ENCODE data around the gene NDOR1. TPM values are rescaled to one million over a fixed set of nuclear protein-coding genes. Genes with fewer than 3 reads are reported as not detected.
A peak's percentile ranks its signal among the peaks of the same experiment; 100 is the strongest.

Gene NDOR1
- total RNA-seq, 1 donor = 7.8 TPM

DNA sequence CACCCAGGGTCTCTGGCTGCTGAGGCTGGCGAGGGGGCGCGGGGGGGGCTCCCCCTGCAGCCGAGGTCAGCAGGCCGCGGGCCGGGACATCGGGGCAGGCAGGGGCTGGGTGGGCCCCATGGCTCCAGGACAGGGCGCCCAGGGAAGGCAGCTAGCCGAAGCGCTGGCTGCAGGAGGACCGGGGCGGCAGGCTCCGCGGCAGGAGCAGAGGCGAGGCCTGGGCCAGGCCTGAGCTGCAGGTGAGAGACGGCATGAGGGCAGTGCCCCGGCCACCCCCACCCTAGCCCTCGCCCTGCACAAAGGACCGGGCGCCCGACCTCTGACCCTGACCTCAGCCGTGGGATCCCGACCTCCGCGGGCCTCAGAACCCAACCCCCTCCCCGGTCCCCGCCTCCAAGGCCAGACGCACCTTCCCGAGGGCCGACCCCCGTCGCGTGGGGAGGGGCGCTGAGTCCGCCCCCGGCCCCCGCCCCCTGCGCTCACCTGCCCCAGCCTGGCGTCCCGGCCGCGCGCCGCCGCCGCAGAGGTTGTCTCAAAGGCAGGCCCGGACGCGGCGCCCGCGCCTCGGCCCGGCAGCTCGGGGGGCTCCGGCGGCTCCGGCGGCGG lies 16.1 kb downstream of the NDOR1 start:
- no peak for DNase-seq (ENCODE audit: low read depth)
- TF ChIP-seq, protein P1, sequence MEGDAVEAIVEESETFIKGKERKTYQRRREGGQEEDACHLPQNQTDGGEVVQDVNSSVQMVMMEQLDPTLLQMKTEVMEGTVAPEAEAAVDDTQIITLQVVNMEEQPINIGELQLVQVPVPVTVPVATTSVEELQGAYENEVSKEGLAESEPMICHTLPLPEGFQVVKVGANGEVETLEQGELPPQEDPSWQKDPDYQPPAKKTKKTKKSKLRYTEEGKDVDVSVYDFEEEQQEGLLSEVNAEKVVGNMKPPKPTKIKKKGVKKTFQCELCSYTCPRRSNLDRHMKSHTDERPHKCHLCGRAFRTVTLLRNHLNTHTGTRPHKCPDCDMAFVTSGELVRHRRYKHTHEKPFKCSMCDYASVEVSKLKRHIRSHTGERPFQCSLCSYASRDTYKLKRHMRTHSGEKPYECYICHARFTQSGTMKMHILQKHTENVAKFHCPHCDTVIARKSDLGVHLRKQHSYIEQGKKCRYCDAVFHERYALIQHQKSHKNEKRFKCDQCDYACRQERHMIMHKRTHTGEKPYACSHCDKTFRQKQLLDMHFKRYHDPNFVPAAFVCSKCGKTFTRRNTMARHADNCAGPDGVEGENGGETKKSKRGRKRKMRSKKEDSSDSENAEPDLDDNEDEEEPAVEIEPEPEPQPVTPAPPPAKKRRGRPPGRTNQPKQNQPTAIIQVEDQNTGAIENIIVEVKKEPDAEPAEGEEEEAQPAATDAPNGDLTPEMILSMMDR (IDR thresholded peaks at IDR 0.05; ENCODE audit: insufficient read depth, low read depth, low read length) = no peak
- peak overlapping the region; percentile 41 for H3K4me3 ChIP-seq (ENCODE audit: low read depth, low read length)

DNA sequence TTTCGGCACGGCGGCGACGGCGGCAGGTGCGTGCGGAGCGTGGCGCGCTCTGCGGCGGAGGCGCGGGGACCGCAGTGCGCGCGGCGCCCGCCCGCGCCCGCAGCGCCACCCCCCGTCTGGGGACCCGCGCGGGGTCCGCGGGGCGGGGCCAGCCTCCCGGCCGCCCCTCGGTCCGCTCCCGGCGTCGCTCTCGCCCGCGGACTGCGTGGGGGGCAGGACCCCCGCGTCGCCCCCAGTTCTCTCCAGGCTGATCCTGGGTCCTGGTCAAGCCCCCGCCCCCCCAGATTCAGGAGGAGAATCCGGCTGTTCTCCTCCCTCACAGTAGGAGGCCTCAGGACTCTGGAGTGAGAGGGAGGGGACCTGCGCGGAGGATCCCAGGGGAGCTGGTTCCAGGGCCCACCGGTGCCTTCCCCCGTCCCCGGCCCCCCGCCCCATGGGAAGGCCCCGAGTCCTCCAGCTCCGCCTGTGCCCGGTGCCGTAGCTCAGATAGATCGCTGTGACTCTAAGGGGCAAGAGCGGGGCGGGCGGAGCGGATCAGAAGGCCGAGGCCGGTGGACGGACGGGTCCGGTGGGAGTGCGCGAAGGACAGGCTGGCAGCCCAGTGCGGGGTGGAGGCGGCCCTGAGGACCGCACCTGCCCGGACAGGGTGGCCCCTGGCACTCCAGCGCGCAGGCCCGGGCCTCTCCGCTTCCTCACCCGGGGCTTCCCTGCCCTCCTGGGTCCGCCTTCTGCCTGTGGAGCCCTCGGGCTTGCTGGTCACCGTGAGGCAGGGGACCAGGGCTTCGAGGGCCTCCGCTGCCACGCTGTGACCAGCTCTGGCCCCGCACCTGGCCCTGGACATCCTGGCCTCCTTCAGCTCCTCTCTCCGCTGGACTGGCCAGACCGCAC lies 16.9 kb downstream of the NDOR1 start, which contains the start of gene RNF208:
Gene RNF208, minus strand, starts transcription at position 51 of the 888 bp plus-strand sequence. CDS start 1,028 bp downstream, outside the sequence.
- TF ChIP-seq, protein P1 (IDR thresholded peaks at IDR 0.05; ENCODE audit: insufficient read depth, low read depth, low read length) = no peak
- peak within 1 kb of the TSS; percentile 54 for H3K4me3 ChIP-seq (ENCODE audit: low read depth, low read length)
- DNase-seq (ENCODE audit: low read depth) = no peak

DNA sequence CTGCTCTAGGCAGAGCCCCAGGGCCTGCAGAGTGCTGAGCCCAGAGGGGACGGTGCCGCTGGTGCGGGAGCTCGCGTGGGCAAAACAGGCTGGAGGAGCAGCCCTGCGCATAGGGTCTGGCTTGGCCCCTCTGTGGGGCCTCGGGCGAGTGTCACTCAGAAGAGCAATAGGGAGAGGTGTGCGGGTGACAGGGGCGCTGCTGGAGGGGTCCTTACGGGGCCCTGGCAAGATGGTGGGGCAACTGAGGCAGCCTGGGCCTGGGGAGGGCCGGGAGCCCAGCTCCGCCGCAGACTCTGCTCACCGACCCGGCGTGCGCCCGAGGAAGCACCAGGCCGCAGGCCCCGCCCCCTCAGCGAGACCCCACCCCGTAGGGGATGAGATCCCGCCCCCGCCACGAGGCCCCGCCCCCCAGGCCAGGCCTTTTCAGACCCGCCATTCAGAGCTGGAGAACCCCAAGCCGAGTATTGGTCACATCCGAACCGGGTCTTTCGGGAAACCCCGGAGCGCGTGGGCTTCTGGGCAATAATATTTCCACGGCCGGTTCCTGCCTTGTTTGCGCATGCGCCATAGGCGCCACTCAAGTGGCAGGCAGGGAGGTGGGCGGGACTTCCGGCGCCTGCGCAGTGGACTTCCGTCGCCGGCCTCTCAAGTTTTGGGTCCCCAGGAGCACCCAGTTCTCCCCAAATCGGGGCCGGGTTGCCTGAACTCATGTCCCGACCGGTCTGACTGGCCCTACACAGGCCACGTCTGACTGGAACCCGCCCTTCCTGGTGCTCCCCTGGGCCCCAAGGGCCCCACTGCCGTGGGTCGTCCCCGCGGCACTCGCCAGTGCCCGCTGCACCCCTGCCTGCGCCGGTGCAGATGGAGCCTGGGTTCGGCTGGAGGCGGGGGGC lies 17.8 kb downstream of the NDOR1 start:
- TF ChIP-seq, protein P1 (IDR thresholded peaks at IDR 0.05; ENCODE audit: insufficient read depth, low read depth, low read length) = no peak
- DNase-seq (ENCODE audit: low read depth) = peak; percentile 98
- H3K4me3 ChIP-seq (ENCODE audit: low read depth, low read length) = peak overlapping the region; percentile 88

DNA sequence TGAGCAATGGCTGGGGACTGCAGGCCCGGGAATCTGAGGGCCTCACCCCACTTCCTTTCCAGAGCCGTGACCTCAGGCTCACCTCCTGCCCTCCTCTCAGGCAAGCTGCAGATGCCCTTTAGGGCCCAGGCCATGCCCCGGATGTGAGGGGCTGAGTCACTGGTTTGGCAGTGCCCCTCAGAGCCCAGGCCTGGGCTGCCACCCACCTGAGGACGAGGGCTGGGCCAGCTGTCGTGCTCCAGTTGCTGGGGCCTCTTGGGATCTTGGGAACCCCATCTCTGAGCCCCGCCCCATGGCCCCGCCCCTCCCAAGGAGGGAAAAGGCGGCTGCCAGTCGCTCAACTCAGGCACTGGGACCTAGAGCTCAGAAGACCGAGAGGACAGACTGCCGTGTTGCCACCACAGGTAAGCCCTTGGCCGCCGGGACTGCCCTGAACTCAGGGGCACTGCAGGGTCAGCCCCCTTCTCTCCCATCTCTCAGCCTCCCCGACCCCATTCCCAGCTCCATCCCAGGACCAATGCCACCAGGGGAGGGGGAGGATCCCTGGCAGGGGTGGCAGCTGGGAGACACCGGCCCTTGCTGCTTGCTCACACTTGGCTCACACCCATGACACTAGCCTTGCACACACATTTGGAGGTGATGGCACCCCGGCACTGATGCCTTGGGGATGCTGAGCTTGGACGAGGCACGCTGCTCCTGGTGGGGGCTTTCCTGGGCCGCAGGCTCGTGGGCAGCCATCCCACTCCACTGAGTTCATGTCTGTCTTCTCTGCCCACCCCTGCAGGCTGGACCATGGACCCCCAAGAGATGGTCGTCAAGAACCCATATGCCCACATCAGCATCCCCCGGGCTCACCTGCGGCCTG lies 19.6 kb downstream of the NDOR1 start, which contains the start of gene CYSRT1:
Gene CYSRT1, plus strand, starts transcription at position 345 of the 865 bp plus-strand sequence. Its CDS starts 448 bp downstream, at position 793.
- no peak for DNase-seq (ENCODE audit: low read depth)
- TF ChIP-seq, protein P1 (IDR thresholded peaks at IDR 0.05; ENCODE audit: insufficient read depth, low read depth, low read length) = no peak
- H3K4me3 ChIP-seq (ENCODE audit: low read depth, low read length) = peak within 1 kb of the TSS; percentile 88

DNA sequence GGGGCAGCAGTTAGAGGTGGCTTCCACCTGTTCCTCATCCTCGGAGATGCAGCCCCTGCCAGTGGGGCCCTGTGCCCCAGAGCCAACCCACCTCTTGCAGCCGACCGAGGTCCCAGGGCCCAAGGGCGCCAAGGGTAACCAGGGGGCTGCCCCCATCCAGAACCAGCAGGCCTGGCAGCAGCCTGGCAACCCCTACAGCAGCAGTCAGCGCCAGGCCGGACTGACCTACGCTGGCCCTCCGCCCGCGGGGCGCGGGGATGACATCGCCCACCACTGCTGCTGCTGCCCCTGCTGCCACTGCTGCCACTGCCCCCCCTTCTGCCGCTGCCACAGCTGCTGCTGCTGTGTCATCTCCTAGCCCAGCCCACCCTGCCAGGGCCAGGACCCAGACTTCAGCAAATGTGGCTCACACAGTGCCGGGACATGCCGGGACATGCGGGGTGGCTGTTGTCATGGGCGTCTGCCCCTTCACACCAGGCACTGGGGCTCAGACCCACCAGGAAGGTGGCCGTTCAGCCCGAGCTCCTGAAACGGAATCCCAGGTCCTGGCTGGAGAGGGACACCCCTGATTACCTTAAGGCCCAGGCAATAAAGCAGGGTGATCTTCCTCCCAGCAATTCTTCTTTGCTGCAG lies 20.3 kb downstream of the NDOR1 start:
- TF ChIP-seq, protein P1 (IDR thresholded peaks at IDR 0.05; ENCODE audit: insufficient read depth, low read depth, low read length) = no peak
- H3K4me3 ChIP-seq (ENCODE audit: low read depth, low read length) = no peak overlapping the region
- DNase-seq (ENCODE audit: low read depth) = no peak

Data from fibroblast of villous mesenchyme (primary cell).